Stimulated activated CD4-positive, alpha-beta T cell treated with anti-CD3 and anti-CD28 coated beads, Interleukin-15, amount 100 ng/mL, for 1 hour (primary cell): ENCODE results near the gene IBA57.
"Not testable (repeated sequence)": the region's sequence is repeated elsewhere in the genome, so short reads cannot be mapped to it uniquely, and the experiment has no call there.

Experiments used
- DNase-seq, 2 donors: peaks; one replicate each; pipeline ENCODE4 v3.0.0-alpha.2; 2020; ENCODE audit warnings: low read depth in 1 of 2, low spot score in 1 of 2

IBA57 gene

DNA sequence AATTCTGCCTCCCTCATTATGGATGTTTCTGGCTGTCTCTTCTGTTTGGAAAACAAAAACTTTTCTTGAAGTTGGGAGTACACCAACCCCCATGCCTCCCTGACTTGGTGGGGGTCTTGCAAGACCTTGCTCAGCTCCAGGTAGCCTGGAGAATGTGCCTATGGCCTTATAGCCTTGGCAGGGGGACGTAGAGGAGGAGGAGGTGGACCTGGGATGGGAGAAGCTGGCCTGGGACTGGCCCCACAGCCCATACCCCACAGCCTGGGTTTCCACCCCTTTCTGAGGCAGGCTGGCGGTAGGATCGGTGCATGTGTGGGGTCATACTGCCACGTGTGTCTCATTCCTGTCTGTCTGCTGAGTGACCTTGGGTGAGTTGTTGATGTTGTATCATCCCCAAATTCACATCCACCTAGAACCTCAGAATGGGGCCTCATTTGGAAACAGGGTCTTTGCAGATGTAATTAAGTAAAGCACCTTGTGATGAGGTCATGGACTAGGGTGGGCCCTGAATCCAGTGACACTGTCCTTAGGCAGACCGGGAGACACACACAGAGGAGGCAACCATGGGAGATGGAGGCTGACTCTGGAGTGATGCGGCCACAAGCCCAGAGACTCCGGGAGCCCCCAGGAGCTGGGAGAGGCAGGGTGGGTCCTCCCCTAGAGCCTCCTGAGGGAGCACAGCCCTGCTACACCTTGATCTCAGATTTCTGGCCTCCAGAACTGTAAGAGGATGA lies 60.7 kb downstream of the IBA57 start:
- no peak for DNase-seq

DNA sequence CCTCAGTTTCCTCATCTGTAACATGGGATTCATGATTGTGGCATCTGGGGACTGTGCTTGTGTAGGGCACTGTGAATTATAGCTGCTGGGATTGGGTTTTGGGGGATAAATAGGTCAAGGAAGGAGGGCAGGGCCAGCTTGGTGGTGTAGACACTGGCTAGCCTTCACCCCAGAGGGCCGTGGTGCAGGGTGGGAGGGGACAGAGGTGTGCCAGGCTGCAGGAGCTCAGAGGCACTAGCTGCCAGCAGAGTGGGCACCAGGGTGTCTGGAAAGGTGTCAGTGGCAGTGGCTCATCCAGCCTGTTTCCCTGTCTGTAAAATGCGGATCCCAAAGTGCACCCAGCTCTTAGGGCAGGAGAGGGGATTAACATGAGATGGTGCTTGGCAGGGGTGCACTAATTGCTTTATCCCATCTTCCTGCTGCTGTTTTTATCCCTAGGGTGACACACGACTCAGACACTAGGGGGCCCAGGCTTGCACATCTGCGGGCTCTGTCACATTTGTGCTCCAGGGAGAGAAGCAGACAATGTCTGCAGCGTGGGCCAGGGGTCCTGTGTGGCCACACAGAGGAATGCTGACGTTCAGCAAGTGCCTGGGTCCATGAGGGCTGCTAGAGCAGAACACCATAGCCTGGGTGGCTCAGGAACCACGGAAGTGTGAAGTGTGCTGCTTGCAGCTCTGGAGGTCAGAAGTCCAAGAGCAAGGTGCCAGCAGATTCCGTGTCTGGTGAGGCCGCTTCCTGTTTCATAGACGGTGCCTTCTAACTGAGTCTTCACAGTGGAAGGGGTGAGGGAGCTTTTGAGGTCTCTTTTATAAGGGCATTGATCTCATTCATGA lies 61.6 kb downstream of the IBA57 start:
- no peak for DNase-seq

DNA sequence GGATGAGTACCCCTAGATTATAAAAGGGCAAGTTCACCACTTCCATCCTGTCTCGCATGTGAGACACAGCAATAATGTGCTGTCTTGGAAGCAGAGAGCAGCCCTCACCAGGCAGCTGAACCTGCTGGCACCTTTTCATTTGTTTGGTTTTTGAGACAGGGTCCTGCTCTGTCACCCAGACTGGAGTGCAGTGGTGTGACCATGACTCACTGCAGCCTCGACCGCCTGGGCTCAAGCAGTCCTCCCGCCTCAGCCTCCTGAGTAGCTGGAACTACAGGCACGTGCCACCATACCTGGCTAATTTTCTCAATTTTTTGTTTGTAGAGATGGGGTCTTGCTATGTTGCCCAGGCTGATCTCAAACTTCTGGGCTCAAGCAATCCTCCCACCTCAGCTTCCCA lies 62.5 kb downstream of the IBA57 start:
- DNase-seq: not testable (repeated sequence)

DNA sequence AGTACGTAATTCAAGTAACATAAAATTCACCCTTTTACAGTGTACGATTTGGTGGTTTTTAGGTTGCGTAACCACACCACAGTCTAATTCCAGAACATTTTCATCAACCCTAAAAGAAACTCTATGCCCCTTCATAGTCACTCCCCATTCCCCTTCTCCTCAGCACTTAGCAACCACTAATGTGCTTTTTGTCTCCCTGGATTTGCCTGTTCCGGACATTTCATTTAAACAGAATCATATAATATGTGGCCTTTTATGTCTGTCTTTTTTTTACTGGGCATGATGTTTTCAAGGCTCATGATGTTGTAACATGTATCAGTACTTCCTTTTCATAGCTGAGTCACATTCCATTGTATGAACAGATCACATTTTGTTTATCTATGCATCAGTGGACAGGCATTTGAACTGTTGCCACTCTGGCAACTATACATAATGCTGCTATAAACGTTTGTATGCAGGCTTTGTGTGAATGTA lies 63.0 kb downstream of the IBA57 start:
- no peak for DNase-seq

DNA sequence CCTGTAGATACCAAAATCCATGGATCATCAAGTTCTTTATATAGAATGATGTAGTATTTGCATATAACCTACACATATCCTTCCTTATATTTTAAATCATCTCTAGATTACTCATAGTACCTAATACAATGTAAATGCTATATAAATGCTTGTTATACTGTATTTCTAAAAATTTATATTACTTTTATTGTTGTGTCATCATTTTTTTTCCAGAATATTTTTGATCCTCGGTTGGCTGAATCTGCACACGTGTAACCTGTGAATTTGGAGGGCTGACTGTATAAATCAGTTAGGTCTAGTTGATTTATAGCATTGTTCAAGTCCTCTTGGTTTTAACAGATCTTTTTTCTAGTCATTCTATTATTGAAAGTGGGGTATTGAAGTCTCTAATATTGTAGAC lies 65.6 kb downstream of the IBA57 start:
- DNase-seq: no peak
